Mammary epithelial cell (primary cell): Measurements from ENCODE around the gene OCSTAMP.

ENCODE experiments used
- EZH2 ChIP-seq: IDR thresholded peaks from 2 replicates; pipeline ENCODE4 v1.6.1; 2012; ENCODE audit warnings: low read length, inconsistent platforms, borderline replicate concordance
- TF ChIP-seq, protein P1 (sequence below), 2 donors: IDR thresholded peaks in 1 of 2; conservative IDR thresholded peaks in 1 of 2; 2 replicates each; pipeline ENCODE4 v1.5.1; 2011 to 2012; ENCODE audit warnings: inconsistent platforms in 2 of 2, low read length in 2 of 2, mild to moderate bottlenecking in 2 of 2, control low read depth in 1 of 2, low read depth in 1 of 2; ENCODE audit not compliant: insufficient read depth in 1 of 2; ENCODE audit errors: extremely low read depth in 1 of 2

DNA sequence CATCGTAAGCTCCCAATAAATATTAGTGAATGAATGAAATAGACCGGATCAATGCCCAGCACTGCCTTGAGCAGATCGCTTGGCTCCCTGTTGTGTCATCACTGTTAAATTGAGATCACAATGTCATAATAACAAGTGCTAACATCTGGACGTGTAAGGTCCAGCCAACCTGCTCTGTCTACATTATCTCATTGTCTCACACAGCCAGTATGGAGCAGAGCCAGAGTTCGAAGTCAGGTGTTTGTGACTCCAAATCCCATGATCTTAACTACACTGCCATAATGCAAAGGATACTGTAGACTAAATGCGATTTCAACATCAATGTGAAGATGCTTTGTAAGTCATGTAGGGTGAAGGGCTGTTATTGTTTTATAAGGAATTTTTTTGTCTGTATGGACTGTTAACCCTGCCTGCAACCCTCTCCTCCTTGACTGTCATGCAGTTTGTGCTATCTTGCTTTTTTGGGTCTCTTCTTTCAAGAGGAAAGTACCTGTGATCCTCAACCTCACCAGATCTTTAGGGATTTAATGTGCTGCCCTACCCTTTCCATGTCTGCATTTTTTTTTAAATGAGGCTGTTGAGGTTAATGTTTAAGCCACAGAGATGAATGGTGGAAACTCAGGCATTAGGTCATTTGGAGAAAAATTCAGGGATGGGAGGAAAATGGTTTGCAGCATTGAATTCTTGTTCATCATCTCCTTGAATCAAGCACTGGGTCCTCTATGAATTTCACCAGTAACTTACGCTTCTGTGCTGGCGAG lies 49.0 kb upstream of the OCSTAMP start:
- TF ChIP-seq, protein P1, sequence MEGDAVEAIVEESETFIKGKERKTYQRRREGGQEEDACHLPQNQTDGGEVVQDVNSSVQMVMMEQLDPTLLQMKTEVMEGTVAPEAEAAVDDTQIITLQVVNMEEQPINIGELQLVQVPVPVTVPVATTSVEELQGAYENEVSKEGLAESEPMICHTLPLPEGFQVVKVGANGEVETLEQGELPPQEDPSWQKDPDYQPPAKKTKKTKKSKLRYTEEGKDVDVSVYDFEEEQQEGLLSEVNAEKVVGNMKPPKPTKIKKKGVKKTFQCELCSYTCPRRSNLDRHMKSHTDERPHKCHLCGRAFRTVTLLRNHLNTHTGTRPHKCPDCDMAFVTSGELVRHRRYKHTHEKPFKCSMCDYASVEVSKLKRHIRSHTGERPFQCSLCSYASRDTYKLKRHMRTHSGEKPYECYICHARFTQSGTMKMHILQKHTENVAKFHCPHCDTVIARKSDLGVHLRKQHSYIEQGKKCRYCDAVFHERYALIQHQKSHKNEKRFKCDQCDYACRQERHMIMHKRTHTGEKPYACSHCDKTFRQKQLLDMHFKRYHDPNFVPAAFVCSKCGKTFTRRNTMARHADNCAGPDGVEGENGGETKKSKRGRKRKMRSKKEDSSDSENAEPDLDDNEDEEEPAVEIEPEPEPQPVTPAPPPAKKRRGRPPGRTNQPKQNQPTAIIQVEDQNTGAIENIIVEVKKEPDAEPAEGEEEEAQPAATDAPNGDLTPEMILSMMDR (conservative IDR thresholded peaks at IDR 0.05 in 1 of 2, IDR thresholded peaks at IDR 0.05 in 1 of 2; ENCODE audit: extremely low read depth in 1 of 2, insufficient read depth in 1 of 2, low read depth in 1 of 2, low read length in 2 of 2): no peak
- TF ChIP-seq EZH2: no peak
